Thyroid gland (tissue), 4 donors: ENCODE results near the gene DARS1. TPM values are rescaled to one million over a fixed set of nuclear protein-coding genes. Genes with fewer than 3 reads are reported as not detected.

Experiments
- DNase-seq, 2 donors: peaks; one replicate each; pipeline ENCODE4 v3.0.0-alpha.2; 2019
- H3K27ac ChIP-seq, 3 donors: fragments of 200-600 bp; sonication (generic); 1 replicate in 2 of 3; 2 replicates in 1 of 3; pipeline ENCODE4 v1.5.1; 2016 to 2019; ENCODE audit warnings: mild to moderate bottlenecking in 1 of 3, moderate library complexity in 1 of 3
- H3K27me3 ChIP-seq: fragments of 200-600 bp; sonication (generic); one replicate; pipeline ENCODE4 v1.5.1; 2019
- H3K36me3 ChIP-seq, 2 donors: fragments of 200-600 bp; sonication (generic); one replicate each; pipeline ENCODE4 v1.5.1; 2016 to 2019
- H3K4me1 ChIP-seq, 2 donors: fragments of 200-600 bp; sonication (generic); one replicate each; pipeline ENCODE4 v1.5.1; 2017 to 2019
- H3K4me3 ChIP-seq, 3 donors: fragments of 200-600 bp; sonication (generic); replicated peaks in 1 of 3; 1 replicate in 2 of 3; 2 replicates in 1 of 3; pipeline ENCODE4 v1.5.1; 2016; ENCODE audit warnings: mild to moderate bottlenecking in 1 of 3
- H3K9me3 ChIP-seq: fragments of 200-600 bp; sonication (generic); one replicate; pipeline ENCODE4 v1.5.1; 2017
- CTCF ChIP-seq, 6 experiments: fragments of 200-600 bp in 3 of 6; fragments of 450-650 bp in 3 of 6; sonication (generic) in 3 of 6; IDR thresholded peaks; one replicate each; pipeline ENCODE4 v1.5.1; 2016 to 2019; ENCODE audit warnings: antibody characterized with exemption in 6 of 6, mild to moderate bottlenecking in 2 of 6, inconsistent platforms in 1 of 6, moderate library complexity in 1 of 6
- POLR2A ChIP-seq, 2 donors: fragments of 450-650 bp; IDR thresholded peaks; one replicate each; pipeline ENCODE4 v1.6.1; 2017; ENCODE audit warnings: antibody characterized with exemption in 2 of 2, mild to moderate bottlenecking in 2 of 2, moderate library complexity in 1 of 2
- WGBS, 2 donors: methylation state at CpG; one replicate each; pipeline ENCODE4 v1.1.5; 2017; 5-methylcytosine and 5-hydroxymethylcytosine counted together
- intact Hi-C: fragments of 100-400 bp; cut with DNase I; formaldehyde crosslinking; loops from one replicate; pipeline ENCODE4 v1.15.1; 2023
- total RNA-seq, 4 donors: library from RNA; depleted of rRNA; stranded (reverse); fragments of >200 nt; gene quantifications; one replicate each; pipeline ENCODE4 v1.2.3, GENCODE V29; 2016

DARS1 gene
- total RNA-seq, 4 donors from 2014 or later: 69.6 to 94.4 (median 75.9) TPM

GRCh38 chr2:136021406-136021805 lies 36.0 kb upstream of the DARS1 start:
- intact Hi-C loops: no loop called here

DNA sequence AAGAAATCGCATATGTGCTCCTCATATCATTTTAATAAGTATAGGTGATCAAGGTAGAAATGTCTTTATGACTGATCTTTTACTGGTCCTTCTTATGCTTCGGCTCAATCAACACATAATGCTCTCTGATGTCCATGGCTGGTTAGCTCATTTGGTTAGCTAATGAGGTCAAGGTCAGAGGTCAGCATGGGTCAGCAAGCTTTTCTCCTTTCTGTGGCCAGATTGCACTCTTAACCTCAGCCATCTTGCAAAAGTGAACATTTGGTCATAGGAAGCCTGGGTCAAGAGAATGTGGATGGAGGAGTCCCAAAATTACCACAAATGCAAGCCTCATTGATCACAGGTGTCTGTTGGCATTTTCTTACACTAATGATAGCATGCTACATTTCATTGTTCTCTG lies 35.4 kb upstream of the DARS1 start:
- Histone ChIP-seq H3K27me3 (no peaks in the 10 kb centered on the region), H3K4me3 (no peak overlapping the region), H3K4me1 (no peaks in the 10 kb centered on the region), H3K36me3 (no peaks in the 10 kb centered on the region), H3K27ac (no peak overlapping the region), H3K9me3 (no peaks in the 10 kb centered on the region)
- intact Hi-C loops: no loop called here
- WGBS, 2 donors: 94 to 95% methylated on average over 2 of the region's 2 CpGs
- no peak for DNase-seq
- TF ChIP-seq POLR2A (IDR thresholded peaks at IDR 0.05): no peak
- no peak for TF ChIP-seq CTCF (IDR thresholded peaks at IDR 0.05)

More at GRCh38 chr2:136021406-136021805, 36.0 kb upstream of the DARS1 start:
- H3K9me3 ChIP-seq: no peaks in the 10 kb centered on the region
- H3K36me3 ChIP-seq: no peaks in the 10 kb centered on the region
- 69 to 77% methylated on average over 2 of the region's 2 CpGs for WGBS, 2 donors
- no peak overlapping the region for H3K27ac ChIP-seq
- TF ChIP-seq POLR2A (IDR thresholded peaks at IDR 0.05) (no peak), CTCF (IDR thresholded peaks at IDR 0.05) (no peak)
- no peak overlapping the region for H3K4me3 ChIP-seq
- DNase-seq: no peak
- no peaks in the 10 kb centered on the region for H3K4me1 ChIP-seq
- no peaks in the 10 kb centered on the region for H3K27me3 ChIP-seq

GRCh38 chr2:136019825-136020224 lies 34.4 kb upstream of the DARS1 start:
- DNase-seq: no peak
- Histone ChIP-seq H3K9me3 (no peaks in the 10 kb centered on the region), H3K4me1 (peaks cover 0 to under 1% of the 10 kb centered on the region in 2 donors), H3K27ac (no peak overlapping the region), H3K27me3 (no peaks in the 10 kb centered on the region), H3K4me3 (no peak overlapping the region), H3K36me3 (no peaks in the 10 kb centered on the region)
- WGBS, 2 donors: 69 to 85% methylated on average over 8 of the region's 8 CpGs
- intact Hi-C loops: no loop called here
- TF ChIP-seq CTCF (IDR thresholded peaks at IDR 0.05) (no peak), POLR2A (IDR thresholded peaks at IDR 0.05) (no peak)

DNA sequence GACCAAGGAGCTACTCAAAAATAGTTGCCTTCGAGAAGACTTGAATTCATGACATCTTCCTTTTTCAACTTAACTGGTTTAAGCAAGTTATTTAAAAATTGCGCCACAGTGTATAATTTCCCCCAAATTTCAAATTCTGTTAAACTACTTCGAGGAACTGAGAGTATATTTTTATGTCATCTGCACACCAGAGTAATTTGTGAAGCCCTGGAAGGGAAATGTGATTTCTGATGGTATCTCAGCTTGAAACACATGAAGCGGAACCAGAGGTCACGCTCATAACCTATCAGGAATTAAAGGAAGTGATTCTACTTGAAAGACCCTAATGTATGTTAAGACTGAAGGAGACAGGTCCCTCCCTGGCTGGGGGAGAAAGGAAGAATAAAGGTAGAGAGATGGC lies 33.9 kb upstream of the DARS1 start:
- Histone ChIP-seq H3K4me1 (peaks cover 4 to 6% of the 10 kb centered on the region in 2 donors), H3K27ac (no peak overlapping the region), H3K9me3 (no peaks in the 10 kb centered on the region), H3K36me3 (no peaks in the 10 kb centered on the region), H3K4me3 (no peak overlapping the region), H3K27me3 (no peaks in the 10 kb centered on the region)
- intact Hi-C loops: no loop called here
- TF ChIP-seq CTCF (IDR thresholded peaks at IDR 0.05): no peak
- TF ChIP-seq POLR2A (IDR thresholded peaks at IDR 0.05): no peak
- no peak for DNase-seq
- WGBS, 2 donors: 70 to 72% methylated on average over 5 of the region's 5 CpGs

- no peak for TF ChIP-seq POLR2A (IDR thresholded peaks at IDR 0.05)
- TF ChIP-seq CTCF (IDR thresholded peaks at IDR 0.05): no peak
- intact Hi-C loops: no loop called here
Measured at GRCh38 chr2:136017786-136018185, 32.4 kb upstream of the DARS1 start.

More at GRCh38 chr2:136017786-136018185, 32.4 kb upstream of the DARS1 start:
- H3K9me3 ChIP-seq: no peaks in the 10 kb centered on the region
- no peak overlapping the region for H3K4me3 ChIP-seq
- H3K4me1 ChIP-seq: peaks cover 5 to 13% of the 10 kb centered on the region in 2 donors
- no peak overlapping the region for H3K27ac ChIP-seq
- no peak for DNase-seq
- WGBS, 2 donors: 95 to 97% methylated on average over 7 of the region's 7 CpGs
- no peaks in the 10 kb centered on the region for H3K27me3 ChIP-seq
- no peaks in the 10 kb centered on the region for H3K36me3 ChIP-seq
